Measurements from ENCODE around the gene GCG.

DNA sequence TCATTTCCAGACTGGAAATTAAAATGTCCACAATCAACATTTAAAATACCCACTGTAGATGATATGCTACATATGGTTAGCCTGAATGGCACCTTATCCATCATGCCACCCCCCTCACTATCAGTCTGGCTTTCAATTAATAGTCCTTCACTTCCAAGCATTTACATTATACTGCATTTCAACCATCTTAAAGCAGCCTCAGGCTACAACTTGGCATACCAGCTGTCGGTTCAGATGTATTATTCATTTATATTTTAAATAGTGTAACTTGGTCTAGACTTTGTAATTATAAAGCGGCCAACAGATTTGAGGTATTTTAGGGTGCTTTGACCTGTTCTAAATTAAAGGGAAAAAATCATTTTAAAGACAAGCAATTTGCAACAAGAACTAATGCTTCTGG lies 2.6 kb downstream of the GCG start:
- TF ChIP-seq, protein P1, sequence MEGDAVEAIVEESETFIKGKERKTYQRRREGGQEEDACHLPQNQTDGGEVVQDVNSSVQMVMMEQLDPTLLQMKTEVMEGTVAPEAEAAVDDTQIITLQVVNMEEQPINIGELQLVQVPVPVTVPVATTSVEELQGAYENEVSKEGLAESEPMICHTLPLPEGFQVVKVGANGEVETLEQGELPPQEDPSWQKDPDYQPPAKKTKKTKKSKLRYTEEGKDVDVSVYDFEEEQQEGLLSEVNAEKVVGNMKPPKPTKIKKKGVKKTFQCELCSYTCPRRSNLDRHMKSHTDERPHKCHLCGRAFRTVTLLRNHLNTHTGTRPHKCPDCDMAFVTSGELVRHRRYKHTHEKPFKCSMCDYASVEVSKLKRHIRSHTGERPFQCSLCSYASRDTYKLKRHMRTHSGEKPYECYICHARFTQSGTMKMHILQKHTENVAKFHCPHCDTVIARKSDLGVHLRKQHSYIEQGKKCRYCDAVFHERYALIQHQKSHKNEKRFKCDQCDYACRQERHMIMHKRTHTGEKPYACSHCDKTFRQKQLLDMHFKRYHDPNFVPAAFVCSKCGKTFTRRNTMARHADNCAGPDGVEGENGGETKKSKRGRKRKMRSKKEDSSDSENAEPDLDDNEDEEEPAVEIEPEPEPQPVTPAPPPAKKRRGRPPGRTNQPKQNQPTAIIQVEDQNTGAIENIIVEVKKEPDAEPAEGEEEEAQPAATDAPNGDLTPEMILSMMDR (IDR thresholded peaks at IDR 0.05): no peak
- no peak for TF ChIP-seq POLR2A (IDR thresholded peaks at IDR 0.05)

All from lower leg skin (tissue), 3 donors.